Testis (tissue), 2 donors: ENCODE data around the gene HMGXB3.

Experiments used
- POLR2A ChIP-seq: fragments of 450-650 bp; IDR thresholded peaks from one replicate; pipeline ENCODE4 v1.6.1; 2017; ENCODE audit warnings: antibody characterized with exemption, mild to moderate bottlenecking, moderate library complexity
- TF ChIP-seq, protein P1 (sequence below), 3 experiments: fragments of 450-650 bp in 2 of 3; fragments of 200-600 bp in 1 of 3; sonication (generic) in 1 of 3; IDR thresholded peaks; one replicate each; pipeline ENCODE4 v1.5.1; 2016 to 2019; ENCODE audit warnings: antibody characterized with exemption in 3 of 3, mild to moderate bottlenecking in 2 of 3, moderate library complexity in 1 of 3

DNA sequence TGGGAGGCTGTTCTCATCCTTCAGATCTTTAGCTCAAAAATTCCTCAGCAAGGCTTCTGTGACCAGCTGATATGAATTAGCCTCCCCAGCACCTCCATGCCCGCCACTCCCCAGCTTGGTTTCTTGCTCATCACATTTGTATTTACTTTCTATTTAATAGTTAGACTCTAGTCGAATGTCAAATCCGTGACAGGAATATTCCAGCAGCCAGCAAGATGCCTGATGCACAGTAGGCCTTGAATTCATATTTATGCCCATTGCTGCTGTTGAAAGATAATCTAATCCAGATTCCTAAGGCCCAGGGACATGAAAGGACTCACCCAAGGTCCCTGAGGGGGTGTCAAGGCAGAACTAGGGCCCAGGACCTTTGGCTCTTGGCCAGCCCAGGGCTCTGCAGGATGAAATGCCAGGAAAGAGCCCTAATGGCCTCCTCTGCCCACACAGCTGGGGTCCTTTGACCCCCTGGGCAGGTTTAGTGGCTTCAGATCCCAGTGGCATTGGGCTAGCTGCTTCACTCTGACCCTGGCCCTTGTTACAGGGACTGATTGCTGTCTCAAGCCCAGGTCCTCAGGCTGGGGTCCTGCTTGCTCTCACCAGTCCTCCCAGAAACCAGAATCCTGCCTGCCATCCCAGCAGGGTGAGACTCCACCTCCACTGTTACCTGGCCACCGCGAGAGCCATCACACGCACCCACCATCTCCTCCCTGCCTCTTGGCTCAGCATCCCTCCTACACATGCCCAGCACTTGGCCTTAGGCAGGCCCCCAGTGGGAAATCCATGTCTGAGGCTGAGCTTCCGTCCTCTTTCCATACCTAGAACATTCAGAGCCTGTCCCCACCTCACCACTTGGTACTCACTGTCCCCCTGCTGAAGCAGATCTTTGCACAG is 78.5 kb downstream of the HMGXB3 start:
- TF ChIP-seq, protein P1, sequence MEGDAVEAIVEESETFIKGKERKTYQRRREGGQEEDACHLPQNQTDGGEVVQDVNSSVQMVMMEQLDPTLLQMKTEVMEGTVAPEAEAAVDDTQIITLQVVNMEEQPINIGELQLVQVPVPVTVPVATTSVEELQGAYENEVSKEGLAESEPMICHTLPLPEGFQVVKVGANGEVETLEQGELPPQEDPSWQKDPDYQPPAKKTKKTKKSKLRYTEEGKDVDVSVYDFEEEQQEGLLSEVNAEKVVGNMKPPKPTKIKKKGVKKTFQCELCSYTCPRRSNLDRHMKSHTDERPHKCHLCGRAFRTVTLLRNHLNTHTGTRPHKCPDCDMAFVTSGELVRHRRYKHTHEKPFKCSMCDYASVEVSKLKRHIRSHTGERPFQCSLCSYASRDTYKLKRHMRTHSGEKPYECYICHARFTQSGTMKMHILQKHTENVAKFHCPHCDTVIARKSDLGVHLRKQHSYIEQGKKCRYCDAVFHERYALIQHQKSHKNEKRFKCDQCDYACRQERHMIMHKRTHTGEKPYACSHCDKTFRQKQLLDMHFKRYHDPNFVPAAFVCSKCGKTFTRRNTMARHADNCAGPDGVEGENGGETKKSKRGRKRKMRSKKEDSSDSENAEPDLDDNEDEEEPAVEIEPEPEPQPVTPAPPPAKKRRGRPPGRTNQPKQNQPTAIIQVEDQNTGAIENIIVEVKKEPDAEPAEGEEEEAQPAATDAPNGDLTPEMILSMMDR (IDR thresholded peaks at IDR 0.05), result no peak
- TF ChIP-seq POLR2A, result no peak
